Erythroblast (primary cell): Measurements from ENCODE around the gene MUL1.

Experiments used
- DNase-seq, 2 experiments: peaks; one replicate each; lab custom pipeline; 2025; lab: John Stamatoyannopoulos, UW
- GATA1 ChIP-seq: IDR thresholded peaks from 2 replicates; pipeline ENCODE4 v1.6.1; 2011; ENCODE audit warnings: low read depth, mild to moderate bottlenecking, control low read depth, low read length, moderate library complexity
- POLR2A ChIP-seq: IDR thresholded peaks from 2 replicates; pipeline ENCODE4 v1.6.1; 2011; ENCODE audit warnings: mild to moderate bottlenecking, low read length

MUL1 gene

DNA sequence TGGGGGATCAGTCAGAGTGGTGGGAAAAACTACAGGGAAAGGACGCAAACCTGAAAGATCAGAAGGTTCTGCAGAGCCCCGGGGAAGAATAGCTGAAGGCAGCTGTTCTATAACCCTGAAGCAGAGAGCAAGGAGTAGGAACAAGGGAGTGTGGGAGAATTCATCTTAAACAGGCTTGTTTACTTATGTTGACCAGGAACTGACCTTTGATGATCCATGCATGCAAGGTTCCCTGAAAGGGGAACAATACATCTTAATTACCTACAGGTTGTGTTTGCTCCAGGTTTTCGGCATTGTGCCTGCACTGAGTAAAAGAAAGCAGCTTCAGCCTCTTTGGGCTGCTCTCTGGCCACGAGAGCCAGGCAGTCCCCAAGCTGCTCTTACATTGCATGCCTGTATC is 25.7 kb upstream of the MUL1 start:
- no peak for DNase-seq
- TF ChIP-seq GATA1 (no peak), POLR2A (no peak)

DNA sequence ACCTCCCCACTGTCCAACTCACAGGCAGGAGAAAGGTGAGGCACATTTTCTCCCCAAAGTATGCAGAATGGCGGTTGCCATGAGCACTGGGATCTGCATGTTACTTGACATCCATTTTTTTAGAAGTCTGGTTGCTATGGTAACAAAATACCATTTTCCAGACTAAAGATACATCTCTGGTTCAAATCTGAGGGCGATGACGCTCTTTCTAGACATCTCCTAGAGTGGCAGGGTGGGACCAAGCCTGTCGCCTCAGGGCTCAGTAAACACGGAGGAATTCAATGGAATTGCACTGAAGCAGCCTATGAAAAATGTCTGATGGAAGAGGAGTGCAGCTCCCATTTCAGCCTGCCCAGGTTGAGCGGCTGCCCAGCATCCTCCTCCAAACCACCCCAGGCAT is 22.9 kb upstream of the MUL1 start:
- TF ChIP-seq POLR2A (no peak), GATA1 (no peak)
- no peak for DNase-seq

DNA sequence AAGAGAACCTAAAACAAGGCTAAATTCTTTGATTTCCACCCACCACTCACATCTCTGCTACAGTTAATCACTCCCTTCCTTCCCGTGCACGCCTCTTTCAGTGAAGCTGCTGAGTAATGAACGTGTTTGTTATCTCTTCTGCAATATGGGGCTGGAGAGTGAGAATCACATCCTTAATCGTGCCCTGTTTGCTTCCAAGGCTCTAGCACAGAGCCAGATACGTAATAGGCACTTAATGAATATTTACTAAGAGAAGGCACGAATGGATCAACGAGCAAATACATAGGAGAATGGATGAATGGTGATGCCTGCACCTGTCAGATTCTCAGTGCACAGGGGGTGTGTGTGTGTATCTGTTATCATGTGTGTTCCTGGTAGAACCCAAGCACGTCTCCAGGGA is 22.4 kb upstream of the MUL1 start:
- no peak for TF ChIP-seq POLR2A
- no peak for TF ChIP-seq GATA1
- peak; percentile 52 to 59 for DNase-seq

DNA sequence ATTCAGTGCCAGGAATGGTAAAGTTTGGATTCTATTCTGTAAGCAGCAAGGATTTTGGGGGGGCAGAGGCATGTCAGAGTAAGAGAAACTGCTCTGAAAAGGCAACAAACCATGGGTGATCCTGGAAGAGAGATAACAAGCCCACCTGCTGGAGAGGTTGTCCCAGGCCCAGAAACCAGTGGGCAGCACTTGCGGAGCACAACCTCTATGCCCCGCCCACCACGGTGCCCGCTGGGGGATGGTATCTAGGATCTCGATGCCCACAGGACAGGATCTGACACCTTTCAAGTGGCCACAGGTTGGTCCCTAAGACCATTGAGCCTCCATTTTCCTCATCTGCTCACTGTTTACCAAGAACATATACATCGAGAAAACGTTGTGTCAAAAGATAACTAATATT is 20.3 kb upstream of the MUL1 start:
- no peak for DNase-seq
- TF ChIP-seq GATA1 (no peak), POLR2A (no peak)

DNA sequence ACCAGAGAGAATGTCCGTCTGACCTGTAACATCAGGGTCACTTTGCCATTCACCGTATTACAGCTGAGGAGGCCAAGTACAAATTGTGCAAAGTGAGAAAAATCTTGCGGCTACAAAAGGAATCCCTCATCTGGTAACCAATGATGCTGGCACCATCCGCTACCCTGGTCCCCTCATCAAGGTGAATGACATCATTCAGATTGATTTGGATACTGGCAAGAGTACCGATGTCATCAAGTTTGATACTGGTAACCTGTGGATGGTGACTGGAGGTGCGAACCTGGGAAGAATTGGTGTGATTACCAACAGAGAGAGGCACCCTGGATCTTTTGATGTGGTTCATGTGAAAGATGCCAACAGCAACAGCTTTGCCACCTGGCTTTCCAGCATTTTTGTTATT is 18.3 kb upstream of the MUL1 start:
- no peak for TF ChIP-seq POLR2A
- no peak for TF ChIP-seq GATA1
- DNase-seq: no peak

DNA sequence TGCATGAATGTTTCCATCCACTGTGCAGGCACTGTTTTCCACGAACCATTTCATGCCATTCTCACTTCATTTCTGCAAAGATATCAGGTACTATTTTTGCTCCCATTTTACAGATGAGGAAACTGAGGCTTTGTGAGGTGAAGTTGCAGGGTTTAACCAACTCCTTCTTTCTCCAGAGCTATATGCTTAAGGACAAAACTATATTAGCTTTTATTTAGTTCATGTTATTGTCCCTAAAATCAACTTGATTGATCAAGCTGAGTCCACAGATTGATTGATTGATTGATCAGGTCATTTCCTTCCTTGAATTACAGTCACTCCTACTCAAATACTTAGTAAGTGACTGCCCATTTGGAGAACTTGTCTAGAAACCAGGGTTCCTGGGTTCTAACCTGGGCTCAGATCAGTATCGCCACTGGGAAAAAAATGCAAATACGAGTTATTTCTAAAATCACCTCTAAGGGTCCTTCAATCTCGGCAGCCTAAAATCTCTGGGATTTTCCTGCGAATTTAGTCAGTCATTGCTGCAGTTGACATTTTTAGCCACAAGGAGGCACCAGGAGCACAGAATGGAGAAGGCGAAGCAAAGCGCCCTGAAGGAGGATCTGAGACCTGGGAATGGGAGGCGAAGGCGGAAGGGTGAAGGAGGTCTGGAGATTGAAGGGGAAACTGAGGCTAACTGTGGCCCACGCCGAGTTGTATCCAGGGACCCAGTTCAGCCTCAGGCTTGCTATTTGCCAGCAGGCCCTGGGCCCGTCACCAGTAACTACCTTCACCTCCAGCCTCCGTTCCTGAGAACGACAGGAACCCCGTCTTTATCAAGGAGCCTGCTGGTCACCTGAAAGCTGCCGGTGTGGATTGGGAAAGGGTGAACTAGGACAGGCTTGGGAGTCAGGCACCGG is 14.3 kb upstream of the MUL1 start:
- TF ChIP-seq POLR2A (no peak), GATA1 (no peak)
- DNase-seq: peak; percentile 71 to 83

DNA sequence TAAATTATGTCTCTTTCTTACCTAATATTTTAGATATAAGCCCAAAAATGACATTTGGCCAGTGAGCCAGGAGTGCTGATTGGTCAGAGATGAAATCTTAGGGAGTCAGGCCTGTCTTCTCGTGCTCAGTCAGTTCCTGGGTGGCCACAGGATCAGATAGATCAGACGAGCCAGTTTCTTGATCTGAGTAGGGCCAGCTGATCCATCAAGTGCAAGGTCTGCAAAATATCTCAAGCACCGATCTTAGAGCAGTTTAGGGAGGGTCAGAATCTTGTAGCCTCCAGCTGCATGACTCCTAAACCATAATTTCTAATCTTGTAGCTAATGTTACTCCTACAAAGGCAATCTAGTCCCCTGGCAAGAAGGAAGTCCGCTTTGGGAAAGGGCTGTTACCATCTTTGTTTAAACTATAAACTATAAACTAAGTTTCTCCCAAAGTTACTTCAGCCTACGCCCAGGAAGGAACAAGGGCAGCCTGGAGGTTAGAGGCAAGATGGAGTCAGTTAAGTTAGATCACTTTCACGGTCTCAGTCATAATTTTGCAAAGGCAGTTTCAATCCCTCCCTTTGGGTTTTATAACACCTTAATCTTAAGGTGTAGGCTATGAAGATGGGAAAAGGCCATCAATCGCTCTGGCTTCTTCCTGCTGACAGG is 11.8 kb upstream of the MUL1 start:
- peak; percentile 14 to 64 for DNase-seq

DNA sequence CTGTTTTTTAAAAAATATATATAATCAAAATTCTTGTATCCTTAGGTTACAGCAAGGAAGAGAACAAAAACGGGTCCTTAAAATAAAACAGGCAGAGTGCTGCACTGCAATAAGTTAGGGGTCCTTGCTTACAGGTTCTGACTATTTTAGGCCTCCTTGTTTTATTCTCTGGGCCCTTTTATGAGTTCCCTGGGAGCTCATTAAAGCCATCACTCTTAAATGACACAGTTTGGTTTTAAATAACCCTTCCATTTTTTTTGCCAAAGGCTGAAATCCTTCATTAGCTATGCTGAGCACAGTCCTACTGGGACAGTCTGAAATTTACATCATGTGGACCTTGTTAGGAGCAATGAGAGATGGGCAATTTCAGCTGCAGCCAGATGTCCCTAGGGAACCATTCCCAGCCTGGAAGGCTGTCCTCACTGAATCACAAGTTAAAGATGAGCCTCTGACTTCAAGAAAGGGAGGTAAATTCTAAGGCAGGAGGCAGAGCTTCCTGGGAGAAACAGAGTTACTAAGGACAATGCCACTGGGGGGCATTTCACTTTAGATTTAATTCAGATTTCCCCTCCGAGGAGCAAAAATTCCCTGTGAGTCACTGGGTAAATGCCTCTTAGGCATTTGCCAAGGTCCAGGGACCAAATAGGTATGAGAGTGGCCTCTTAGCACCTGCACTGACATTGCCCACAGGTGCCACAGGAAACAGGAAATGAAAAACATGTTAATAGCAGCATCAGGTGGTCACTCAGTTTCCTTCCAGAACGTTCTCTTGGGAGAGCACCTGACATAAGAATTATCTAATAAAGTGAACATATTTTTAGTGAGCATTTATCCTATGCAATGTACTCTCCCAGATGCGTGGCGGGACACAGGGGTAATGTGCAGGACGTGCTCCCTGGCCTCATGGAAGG is 3.8 kb upstream of the MUL1 start:
- TF ChIP-seq GATA1 (no peak), POLR2A (no peak)
- no peak for DNase-seq

DNA sequence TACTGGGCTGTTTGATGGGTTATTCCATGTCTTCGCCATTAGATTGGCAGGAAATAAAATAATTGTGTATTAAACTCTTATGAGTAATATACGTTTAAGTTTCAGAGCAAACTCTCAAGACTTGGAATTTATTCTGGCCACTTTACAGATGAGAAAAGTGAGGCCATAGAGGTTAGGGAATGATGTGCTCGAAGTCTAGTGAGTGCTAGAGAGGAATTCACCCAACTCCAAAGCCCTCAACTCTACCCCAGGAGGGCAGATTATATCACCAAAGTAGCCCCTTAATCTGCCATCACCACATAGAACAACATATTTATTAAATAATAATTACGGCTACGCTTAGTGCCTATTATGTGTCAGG is 440 bp upstream of the MUL1 start:
- TF ChIP-seq POLR2A: no peak
- TF ChIP-seq GATA1: no peak
- DNase-seq: no peak

DNA sequence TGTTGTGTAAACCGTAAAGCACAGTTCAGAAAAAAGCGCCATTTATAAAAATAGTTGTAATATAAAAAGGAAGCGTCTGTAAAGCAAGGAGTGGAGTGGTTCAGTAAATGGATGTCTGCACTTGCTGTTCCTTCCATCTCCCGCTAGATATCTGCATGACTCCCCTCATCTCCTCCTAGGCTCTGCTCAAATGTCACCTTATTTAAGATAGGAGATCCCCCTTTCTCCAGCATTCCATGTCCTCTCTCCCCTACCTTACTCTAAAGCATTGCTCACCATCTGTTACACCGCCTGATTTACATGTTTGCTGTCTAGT is 745 bp downstream of the MUL1 start:
- peak; percentile 37 to 56 for DNase-seq
- TF ChIP-seq POLR2A (no peak), GATA1 (no peak)

DNA sequence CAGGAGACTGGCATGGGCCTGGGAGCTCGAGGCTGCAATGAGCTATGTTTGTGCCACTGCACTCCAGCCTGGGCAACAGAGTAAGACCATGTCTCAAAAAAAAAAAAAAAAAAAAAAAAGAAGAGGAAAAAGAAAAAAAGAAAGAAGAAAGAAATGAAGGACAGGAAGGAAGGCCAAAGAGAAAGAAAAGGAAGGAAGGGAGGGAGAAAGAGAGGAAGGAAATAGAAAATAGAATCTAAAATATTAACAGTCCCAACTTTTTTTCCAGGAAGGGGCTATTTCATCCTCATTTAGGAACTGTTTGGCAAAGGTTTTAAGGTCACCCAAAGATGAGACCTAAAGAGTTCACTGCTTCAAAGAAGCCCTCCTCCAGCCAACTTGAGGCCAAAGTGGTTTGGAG is 2.5 kb downstream of the MUL1 start:
- TF ChIP-seq GATA1 (no peak), POLR2A (no peak)
- no peak for DNase-seq

DNA sequence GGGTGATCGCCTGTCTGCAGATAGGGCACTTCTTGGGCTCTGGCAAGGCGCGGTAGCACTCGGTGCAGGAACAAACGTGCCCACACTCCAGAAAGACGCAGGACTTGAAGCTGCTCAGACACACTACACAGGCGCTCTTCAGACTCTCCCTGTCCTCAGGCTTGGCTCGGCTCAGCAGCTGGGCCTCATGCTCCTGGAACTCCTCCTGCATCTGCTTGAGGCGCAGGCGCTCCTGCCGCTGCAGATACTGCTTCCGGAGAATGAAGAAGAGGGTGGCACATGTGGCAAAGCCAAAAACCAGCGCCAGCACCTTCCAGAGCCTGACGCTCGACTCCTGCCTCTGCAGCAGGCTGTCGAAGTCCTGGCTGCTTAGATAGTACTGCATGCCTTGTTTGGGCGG is 7.2 kb downstream of the MUL1 start:
- TF ChIP-seq GATA1: no peak
- no peak for TF ChIP-seq POLR2A
- DNase-seq: no peak

DNA sequence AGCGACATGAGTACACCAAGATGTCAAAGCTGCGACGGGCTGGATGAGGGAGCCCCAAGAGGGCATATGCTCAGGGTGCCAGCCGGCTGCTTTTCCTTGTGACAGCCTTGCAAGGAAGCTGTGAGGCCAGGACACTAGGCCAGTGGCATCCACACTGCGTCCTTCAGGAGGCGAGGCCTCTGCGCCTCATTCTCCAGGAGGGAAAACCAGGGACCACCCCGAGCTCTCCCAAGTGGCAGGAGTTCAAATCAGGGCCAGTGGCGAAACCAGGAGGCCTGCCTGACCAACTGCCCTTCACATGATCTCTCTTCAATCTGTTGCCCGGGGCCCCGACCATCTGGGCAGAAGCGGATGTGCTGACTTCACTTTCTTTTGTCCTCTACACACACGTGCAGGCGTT is 8.2 kb downstream of the MUL1 start:
- TF ChIP-seq POLR2A (no peak), GATA1 (no peak)
- DNase-seq: no peak

DNA sequence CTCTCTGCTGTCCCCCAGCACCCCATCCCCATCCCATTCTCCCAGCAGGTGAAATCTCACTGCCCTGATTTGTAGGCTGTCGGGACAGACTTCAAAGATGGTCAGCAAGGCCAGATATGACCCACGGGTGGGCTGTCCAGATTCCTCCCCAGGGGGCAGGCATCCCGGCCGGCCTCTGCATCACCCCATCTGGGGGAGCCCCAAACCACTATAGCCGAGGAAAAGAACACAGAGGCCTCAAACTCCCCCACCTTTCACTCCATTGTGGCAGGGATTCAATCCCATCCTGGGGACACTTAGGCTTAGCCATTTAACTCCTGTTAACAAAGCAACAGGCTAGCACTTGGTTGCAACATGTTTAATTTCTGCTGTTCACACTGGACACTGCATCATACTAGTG is 8.8 kb downstream of the MUL1 start:
- no peak for DNase-seq
- TF ChIP-seq POLR2A (no peak), GATA1 (no peak)

DNA sequence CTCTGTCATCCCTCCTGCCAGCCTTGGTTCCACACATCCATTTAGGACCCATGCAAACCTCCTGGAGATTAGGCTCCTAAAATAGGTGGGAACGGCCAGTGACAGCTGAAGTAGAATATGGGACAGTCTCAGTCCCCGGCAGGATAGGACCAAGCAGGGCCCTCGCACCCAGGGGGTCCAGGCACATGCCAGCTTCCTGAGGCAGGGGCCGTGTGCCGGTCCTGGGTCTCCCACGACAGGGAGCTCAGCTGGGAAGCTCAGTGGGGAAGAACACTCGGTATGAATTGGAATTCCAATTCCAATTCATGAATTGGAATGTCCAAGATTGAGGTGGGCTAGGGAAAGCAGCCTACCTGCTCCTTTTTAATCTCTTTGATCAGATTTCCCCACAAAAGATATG is 9.8 kb downstream of the MUL1 start:
- TF ChIP-seq POLR2A (no peak), GATA1 (no peak)
- DNase-seq: no peak
